Stomach (tissue), 4 donors: ENCODE results near the gene AMN1.

Source experiments
- CTCF ChIP-seq, 7 experiments: fragments of 450-650 bp in 4 of 7; fragments of 200-600 bp in 3 of 7; sonication (generic) in 3 of 7; IDR thresholded peaks; one replicate each; pipeline ENCODE4 v1.5.1; 2016 to 2019; ENCODE audit warnings: antibody characterized with exemption in 7 of 7, control low read depth in 2 of 7, mild to moderate bottlenecking in 1 of 7
- POLR2A ChIP-seq, 4 donors: fragments of 450-650 bp; IDR thresholded peaks; one replicate each; pipeline ENCODE4 v1.6.1; 2016; ENCODE audit warnings: antibody characterized with exemption in 4 of 4, control low read depth in 2 of 4, mild to moderate bottlenecking in 1 of 4, moderate library complexity in 1 of 4
- POLR2AphosphoS5 ChIP-seq, 3 donors: sonication (generic); formaldehyde crosslinking; IDR thresholded peaks; one replicate each; pipeline ENCODE4 v1.6.1; 2016; ENCODE audit warnings: antibody characterized with exemption in 3 of 3

DNA sequence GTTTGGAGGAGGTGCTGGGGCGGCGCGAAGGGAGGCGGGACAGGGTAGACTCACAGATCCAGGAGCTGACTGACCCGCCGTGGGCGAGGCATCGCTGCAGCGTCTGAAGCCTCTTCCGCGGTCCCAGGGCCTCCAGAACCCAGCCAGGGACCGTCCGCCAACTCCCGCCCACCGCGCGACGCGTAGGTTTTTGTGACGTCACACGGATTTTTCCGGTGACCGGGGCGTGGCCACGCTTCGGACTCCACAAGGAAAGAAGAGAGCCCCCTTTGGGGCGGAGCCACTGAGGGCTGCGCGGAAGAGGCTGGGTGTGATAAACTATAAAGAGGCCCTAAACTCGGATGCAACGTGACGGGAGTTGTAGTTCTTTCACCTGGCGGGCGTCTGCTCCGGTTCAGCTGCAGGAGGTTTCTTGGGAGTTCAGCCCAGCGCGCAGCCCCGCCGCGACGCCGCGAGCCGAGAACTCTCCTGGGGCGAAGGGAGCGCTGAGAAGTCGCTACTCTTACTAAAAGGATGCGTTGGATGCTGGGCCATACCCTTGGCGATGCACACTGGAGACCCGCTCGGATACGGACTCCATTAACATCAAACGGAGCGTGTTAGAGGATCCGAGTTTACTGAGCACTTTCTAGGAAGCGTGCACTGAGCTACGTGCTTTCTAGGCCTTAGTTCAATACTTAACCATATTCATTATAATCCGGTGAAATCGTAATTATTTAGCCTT is at the start of gene AMN1:
- TF ChIP-seq CTCF (IDR thresholded peaks at IDR 0.05) (peak in 2 of 7 experiments; percentile 10 to 24), POLR2AphosphoS5 (IDR thresholded peaks at IDR 0.05) (peak; percentile 67 to 96 (median 92)), POLR2A (IDR thresholded peaks at IDR 0.05) (peak in 2 of 4 donors; percentile 11 to 30)
